NCI-H2107 (cell line): ENCODE results near the gene SYCN.
"Not testable (repeated sequence)": the region's sequence is repeated elsewhere in the genome, so short reads cannot be mapped to it uniquely, and the experiment has no call there.

Source experiments
- DNase-seq: peaks from one replicate; lab custom pipeline; 2025; lab: John Stamatoyannopoulos, UW

Gene SYCN

DNA sequence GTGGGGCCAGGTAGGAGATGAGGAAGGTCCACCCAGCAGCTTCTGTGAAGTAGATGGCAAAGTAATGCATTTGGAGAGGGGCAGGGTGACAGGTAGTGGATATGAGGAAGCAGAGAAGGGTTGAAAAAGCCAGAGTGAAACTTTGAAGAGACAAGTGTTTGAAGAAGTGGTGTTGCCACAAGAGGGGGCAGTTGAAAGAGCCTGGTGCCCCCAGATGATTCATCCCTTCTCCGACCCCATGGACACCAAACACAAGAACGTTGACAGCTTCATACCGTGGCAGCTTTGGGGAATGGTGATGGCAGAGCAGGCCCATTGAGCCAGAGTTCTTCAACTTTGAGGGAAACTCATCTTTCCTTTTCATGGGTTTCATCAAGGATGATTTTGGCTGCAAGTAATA lies 20.8 kb upstream of the SYCN start:
- no peak for DNase-seq

DNA sequence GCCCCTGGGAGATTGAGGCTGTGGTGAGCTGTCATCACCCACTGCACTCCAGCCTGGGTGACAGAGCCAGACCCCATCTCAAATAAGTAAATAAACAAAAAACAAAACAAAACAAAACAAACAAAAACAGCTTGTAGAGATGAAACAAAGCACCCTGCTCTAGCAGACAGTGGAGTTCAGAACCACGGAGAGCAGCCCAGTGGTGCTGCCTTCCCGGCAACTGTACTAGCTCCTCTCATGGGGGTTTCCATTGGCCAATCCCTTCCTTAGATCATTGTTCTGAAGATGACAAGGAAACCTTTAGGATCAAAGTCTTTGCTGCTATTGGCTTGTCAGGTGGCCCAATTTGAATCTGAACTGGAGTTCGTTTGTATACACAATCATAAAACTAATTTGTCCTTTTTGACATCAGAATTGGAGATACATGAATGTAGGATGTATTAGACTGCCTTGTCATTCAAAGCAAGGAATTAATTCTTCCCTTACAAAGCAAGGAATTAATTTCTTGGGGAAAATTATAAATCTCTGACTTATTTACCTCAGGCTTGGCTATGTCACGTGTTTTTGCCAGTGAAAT lies 19.7 kb upstream of the SYCN start:
- DNase-seq: no peak

DNA sequence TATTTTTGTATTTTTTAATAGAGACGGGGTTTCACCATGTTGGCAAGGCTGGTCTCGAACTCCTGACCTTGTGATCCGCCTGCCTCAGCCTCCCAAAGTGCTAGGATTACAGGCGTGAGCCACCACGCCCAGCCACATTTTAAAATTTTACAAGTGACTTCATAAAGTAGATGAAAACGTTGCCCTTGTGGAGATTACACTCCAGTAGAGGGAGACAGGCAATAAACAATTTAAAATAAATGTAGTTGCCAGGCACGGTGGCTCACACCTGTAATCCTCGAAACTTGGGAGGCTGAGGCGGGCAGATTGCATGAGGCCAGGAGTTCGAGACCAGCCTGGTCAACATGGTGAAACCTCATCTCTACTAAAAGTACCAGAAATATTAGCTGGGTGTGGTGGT lies 15.0 kb upstream of the SYCN start:
- not testable (repeated sequence) for DNase-seq

DNA sequence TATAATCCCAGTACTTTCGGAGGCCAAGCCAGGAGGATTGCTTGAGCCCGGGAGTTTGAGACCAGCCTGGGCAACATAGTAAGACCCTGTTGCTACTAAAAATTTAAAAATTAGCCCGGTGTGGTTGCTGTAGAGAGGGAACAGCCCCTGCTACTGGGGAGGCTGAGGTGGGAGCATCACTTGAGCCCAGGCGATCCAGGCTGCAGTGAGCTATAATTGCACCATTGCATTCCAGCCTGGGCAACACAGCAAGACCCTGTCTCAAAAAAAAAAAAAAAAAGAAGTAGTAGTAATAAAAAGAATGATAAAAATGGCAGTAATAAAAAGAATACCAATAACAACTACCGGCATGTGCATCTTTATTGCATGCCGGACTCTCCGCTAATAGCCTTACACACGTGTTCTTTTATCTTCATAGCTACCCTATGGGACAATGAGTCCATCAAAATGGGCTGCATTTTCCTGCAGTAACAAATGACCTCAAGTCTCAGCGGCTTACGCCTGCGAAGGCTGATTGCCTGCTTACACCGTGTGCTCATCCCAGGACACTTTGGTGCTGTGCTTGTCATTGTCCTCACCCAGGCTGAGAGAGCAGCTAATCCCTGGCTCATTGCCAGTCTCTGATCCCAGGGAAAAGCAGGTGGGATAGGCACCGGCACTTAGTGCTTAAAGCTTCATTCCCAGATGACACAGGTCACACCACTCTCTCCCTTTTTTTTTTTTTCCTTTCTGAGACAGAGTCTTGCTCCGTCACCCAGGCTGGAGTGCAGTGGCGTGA lies 14.4 kb upstream of the SYCN start:
- DNase-seq: no peak

DNA sequence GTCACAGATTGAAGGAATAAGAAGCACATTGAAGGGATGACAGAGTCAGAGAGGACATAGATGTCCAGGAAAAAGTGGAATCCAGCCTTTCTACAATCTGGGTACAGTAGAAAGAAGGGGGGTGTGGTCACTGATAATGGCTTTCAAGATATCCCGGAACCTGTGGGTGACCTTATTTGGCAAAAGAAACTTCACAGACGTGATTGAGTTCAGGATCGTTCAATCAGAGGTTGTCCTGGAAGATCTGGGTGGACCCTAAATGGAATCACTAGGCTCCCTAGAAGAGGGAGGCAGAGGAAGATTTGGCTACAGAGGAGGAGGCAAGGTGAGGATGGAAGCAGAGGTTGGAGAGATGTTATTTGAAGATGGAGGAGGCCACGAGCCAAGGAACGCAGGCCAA lies 13.0 kb upstream of the SYCN start:
- no peak for DNase-seq

DNA sequence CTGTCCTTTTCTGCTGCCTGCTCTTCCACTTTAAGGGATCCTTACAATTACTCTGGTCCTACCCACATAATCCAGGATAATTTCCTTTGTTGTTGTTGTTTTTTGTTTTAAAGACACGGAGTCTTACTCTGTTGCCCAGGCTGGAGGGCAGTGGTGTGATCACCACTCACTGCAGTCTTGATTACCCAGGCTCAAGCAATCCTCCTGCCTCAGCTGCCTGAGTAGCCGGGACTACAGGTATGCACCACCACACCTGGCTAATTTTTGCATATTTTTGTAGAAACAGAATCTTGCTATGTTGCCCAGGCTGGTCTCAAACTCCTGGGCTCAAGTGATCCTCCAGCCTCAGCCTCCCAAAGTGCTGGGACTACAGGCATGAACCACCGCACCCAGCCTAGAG lies 11.3 kb upstream of the SYCN start:
- not testable (repeated sequence) for DNase-seq

DNA sequence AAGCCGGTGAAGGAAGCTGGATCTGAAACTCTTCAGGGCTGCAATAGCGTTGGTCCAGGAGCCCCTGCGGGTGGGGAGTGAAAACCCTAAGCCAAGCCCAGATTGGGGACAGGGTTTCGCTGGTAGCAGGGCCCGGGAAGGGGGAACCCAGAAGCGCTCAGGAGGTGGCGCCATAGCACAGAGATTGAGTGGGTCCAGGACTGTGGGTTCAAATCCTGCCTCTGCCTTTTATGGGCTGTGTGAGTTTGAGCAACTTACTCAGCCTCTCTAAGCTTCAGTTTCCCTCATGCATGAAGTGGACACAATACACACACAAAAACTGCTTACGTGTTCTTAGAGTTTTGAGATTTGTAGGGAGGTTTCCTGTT lies 8.3 kb upstream of the SYCN start:
- no peak for DNase-seq

DNA sequence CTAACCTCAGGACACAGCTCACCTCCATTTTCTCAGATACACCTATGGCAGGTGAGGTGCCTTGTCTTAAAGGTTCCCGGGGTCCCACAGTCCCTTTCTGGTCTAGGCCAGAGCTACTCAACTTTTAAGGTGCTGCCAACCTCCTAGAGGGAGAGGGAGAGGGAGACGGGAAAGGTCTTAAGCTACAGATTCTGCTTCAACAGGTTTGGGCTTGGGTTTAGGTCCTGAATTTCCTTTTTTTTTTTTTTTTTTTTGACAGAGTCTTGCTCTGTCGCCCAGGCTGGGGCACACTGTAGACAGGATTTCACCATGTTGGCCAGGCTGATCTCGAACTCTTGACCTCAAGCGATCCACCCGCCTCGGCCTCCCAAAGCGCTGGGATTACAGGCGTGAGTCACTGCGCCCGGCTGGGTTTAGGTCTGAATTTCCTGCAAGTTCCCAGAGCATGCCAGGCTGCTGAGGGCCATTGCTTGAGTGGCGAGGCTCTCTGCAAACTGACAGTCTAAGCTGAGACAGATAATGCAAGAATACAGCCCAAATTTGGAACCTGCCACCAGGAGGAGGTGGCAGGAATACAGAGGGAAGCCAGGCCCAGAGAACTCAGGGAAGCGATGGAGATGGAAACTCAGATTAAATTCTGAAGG lies 7.8 kb upstream of the SYCN start:
- no peak for DNase-seq

DNA sequence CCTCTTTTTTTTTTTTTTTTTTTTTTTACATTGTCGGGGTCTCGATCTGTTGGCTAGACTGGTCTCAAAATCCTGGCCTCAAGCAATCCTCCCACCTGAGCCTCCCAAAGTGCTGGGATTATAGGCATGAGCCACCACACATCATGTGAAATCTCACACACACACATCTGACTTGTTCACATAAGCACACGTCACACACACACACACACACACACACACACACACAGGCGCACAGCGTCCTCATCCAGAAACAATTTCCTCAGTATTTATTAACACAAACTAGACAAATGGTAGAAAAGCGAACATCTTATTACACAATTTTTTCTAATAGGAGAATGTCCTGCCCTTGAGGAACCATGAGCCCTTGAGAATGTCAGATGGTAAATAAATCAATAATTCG lies 5.1 kb upstream of the SYCN start:
- no peak for DNase-seq

DNA sequence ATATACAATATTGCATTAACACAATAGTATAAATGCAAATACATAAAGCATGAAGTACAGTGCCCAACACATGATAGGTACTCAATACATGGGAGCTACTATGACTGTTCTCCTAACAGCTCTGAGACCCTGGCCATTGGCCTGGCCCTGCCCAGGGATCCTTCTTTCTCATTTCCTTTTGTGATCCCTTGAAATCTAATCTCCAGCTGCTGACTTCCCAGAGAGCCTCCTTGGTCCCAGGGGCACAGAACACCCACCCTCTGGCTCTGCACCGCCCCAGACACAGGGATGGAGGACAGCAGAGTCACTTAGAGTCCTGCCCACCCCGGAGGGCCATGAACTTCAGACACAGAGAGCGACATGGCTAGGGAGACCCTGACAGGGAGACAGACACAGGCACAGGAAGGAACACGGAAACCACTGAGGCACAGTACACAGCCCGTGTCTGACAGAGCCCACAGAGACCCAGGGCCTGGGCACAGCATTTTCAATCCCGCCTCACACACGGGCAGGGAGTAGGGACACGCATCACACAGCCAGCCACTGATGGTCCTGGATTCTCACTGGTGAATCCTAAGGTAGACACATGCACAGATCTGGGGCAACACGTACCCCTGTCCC lies 4.2 kb upstream of the SYCN start:
- no peak for DNase-seq

DNA sequence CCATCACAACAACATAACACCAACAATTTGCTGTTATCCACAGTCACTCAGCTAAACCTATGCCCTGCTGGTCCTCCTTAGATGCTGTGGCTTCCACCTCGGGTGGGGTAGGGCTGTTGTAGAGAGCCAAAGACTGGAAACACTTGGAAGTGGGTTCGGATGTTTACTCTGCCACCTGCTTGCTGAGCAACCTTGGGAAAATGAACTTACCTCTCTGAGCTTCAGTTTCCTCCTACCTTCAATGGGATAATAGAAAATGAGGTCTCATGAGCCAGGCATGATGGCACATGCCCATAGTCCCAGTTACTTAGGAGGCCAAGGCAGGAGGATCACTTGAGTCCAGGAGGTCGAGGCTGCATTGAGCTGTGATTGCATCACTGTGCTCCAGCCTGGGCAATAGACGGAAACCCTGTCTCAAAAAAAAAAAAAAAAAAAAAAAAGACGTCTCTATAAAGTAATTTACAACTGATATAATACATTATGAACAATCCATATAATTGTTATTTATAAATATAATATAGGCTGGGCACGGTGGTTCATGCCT lies 3.3 kb upstream of the SYCN start:
- no peak for DNase-seq

DNA sequence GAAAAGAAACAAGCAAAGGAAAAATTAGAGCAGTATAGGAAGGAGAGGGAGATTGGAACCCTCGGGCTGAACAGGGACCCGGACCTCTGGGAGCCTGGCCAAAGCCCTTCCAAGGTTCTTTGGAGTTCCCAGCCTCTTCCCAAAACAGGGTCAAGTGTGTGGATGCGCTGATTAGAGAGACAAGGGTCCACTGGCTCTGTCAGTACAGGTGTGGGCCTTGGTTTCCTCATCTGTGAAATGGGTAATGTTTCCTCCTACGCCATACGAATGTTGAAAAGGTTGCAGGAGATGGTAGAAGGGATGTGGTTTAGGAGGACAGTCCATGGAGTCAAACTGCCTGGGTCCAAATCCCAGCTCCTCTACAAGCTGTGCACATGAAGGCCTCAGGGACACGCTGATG lies 2.1 kb upstream of the SYCN start:
- DNase-seq: no peak

DNA sequence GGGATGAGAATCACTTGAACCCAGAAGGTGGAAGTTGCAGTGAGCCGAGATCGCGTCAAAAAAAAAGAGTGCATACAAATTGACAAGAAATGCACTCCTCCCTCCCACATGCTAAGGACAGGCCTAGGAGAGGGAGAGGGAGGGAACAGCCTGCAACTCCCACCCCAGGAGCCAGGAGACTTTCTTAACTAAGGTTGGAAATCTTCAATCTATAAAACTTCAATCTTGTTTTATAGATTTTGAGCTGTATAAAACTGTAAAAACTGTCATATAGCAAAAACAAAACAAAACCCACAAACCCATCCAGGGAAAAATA lies 1.3 kb upstream of the SYCN start:
- DNase-seq: no peak

DNA sequence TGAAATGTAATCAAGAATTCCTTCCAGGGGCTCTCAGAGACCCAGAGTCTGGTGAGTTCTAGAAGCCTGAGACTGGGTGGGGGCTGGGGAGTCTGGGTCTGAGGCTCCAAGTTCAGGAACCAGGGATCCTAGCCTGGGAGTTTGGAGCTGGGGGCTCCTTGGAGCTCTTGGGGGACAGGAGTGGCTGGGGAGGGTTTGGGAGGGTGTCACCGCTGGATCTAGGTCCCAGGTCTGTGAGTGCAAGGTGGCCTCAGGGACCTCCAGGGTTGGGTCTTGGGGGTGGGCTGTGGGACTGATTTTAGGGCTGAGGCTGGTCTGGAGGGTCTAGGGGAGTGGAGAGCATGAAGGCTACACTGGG lies 1.1 kb downstream of the SYCN start:
- no peak for DNase-seq

DNA sequence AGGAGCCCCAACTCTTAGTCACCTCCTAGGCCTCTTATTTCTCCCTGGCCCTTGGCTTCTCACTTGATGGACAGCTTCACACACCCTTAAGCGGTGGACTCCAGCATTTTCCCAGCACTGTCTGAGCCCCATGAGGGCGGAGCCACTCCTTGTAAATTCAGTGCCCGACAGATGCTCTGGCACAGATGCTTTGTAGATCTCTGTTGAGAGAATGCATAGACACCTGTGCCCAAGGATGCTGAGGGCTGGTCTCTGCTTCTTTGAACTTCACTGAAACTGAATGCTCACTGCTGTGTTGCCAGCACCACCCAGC lies 3.3 kb downstream of the SYCN start:
- DNase-seq: no peak

DNA sequence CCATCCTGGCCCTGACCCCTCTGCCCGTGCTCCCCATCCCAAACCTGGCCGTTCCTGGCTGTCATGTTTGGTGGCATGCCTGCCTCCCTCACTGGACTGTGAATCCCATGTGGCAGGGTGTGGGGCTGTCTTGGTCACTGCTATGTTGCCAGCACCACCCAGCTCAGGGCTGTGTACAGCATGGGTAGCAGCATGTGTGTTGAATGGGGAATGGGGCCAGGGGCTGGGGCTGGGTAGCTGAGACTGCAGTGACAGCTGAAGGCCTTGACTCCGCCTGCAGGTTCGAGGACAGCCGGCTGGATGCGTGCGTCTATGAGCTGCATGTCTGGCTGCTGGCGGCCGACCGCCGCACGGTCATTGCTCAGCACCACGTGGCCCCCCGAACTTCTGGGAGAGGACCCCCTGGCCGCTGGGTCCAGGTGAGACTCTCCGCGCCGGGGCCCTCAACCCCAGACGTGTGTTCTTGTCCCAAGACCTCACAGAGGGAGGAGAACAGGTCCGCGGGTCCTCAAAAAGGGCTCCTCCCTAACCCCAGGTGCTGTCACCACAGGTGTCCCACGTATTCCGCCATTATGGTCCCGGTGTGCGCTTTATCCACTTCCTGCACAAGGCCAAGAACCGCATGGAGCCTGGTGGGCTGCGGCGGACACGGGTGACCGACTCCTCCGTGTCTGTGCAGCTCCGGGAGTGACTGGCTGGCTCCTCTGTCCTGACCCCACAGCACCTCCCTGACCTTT lies 3.8 kb downstream of the SYCN start:
- DNase-seq: no peak

DNA sequence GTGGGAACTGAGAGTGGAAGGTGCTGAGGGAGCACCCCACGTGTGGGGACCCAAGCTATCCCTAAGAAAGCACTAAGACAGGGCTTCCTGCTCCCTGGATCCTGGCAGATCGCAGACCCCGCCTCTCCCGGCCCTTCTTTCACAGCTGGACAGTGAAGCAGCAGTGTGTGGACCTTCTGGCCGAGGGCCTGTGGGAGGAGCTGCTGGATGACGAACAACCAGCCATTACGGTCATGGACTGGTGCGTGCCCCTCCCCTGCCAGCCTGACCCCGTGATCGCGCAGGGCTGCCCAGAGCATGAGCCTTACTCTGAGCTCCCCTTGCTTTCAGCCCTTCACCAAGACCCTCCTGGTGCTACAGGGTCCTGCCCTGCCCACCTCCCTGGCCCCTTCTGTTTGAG lies 5.0 kb downstream of the SYCN start:
- DNase-seq: no peak

DNA sequence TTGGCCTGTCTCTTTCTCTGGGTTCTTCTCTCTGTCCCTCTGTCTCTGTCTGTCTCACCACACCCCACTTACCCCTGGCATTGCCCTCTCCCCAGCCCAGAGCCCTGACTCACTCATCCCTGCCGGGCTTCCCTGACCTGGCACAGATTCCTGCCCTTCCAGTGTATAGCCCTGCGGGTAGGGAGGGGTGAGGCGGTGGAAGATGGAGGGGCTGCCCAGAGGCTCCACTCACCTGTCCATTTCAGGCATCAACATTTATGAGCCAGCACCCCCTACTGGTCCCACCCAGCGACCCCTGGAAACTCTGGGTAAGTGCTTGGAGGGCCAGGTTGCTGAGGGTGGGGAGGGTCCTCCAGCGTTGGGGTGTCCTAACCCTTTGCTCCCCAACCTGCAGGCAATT lies 6.3 kb downstream of the SYCN start:
- DNase-seq: no peak

DNA sequence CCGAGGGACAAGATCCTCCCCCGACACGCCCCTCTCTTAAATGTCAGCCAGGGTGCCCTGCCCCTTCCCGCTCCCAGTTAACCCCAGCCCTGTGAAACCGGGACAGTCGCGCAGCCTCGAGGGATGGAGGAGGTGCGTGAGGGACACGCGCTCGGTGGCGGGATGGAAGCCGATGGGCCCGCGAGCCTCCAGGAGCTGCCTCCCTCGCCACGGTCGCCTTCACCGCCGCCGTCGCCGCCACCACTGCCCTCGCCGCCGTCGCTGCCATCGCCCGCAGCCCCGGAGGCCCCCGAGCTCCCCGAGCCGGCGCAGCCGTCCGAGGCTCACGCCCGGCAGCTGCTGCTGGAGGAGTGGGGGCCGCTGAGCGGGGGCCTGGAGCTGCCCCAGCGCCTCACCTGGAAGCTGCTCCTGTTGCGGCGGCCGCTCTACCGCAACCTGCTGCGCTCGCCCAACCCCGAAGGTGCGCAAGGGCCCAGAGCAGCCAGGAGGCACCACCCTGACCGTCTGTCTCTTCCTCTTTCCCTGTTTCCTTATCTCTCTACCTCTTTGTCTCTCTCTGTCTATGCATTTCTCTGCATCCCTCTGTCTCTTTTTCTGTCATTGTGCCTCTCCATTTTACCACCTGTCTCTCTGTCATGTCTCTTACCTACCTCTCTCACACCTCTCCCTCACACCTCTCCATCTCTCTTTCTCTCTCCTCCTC lies 7.1 kb downstream of the SYCN start, which contains the start of gene NCCRP1:
NCCRP1 (plus strand) TSS at position 105 of the 703 bp plus-strand sequence; CDS start at position 124, 19 bp downstream.
- DNase-seq: no peak

DNA sequence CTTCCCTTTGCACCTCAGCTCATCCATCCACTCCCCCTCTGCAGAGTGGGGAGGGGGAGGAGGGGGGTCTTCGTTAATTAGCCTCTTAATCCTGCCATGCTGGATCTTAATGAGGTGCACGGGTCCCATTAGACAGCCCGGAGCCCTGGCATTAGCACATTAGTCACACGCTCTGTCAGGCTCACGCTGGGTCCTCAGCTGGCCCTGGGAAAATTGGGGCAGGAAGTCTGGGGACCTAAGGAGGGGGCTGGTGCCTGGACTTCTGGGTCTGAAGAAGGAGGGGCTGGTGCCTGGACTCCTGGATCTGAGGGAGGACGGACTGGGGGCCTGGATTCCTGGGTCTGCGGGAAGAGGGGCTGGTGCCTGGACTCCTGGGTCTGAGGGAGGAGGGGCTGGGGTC lies 7.7 kb downstream of the SYCN start:
- DNase-seq: no peak

DNA sequence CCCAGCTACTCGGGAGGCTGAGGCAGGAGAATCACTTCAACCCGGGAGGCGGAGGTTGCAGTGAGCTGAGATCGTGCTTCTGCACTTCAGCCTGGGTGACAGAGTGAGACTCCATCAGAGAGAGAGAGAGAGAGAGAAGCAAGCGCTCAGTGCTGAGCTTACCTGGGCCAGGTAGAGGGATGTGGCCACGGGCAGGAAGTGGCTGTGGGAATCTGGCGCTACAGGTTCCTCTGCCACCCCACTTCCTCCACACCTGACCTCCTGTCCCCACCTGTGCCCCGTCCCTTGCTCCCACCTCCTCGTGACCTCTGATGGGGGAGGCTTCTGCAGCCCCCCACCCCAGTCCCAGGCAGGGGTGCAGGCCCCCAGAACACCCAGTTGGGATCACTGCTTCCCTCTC lies 8.3 kb downstream of the SYCN start:
- no peak for DNase-seq
